NCI-H2107 (cell line): ENCODE data around the gene SLC16A5.
"Not testable (repeated sequence)": the region's sequence is repeated elsewhere in the genome, so short reads cannot be mapped to it uniquely, and the experiment has no call there.

Experiments
- DNase-seq: peaks from one replicate; lab custom pipeline; 2025; lab: John Stamatoyannopoulos, UW

SLC16A5 gene

GRCh38 chr17:75110234-75110937 lies 22.6 kb downstream of the SLC16A5 start:
- DNase-seq = no peak

DNA sequence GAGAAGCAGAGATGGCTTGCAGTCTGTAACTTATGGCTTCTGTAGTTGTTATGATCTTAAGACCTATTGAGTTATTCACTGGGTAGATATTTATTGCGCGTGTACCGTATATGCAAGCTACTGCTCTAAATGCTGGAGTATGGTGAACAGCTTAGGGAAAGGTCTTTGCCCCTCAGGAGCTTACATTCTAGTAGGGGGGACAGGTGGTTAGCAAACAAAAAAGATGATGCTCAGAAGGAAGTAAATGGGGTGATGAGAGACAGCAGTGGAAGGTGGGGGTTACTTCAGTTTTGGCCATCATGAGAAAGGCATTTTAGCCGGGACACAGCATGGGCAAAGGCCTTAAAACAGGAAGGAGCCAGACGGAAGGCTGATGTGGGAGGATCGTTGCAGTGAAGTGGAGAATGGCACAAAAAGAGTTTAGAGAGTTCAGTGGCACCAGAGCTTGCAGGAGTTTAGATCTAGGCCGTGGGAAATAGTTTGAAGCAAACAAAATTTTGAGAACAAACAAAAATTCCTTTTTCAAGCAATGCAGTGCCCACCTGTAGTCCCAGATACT lies 24.1 kb downstream of the SLC16A5 start:
- no peak for DNase-seq

GRCh38 chr17:75113798-75114551 lies 26.2 kb downstream of the SLC16A5 start:
- peak; percentile 78 for DNase-seq

DNA sequence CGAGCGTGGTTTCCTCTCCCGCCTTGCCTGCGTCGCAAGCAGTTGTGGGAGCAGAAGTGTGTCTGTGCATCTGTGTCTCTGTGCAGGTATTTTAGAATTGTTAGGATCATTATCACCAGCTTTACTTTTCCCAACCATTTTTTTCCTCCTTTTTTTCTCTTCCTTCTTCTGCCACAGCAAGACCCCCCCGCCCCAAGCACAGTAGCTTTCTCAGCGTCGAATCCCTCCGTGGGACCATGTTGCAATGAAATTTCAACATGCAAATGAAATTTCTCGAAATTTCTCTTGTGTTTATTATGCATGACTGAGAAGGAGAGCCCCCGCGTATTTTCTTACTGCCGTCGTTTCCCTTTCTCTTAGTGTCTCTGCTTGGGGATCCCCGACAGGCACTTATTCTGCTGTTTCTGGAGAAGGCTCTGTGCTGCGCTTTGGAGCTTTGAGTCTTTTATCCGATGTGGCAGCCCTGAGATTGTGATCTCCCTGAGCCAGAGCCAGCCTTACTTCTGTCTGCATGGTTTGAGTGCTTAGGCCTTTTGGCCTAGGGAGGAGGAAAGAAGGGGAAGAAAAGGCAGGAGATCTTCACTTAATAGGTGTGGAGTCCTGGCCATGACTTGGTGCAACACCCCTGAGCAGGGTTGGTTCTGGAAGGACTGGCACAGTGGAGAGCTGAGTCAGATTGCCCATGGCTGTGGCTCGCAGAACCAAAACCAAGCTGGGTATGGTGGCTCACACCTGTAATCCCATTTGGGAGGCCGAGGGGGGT lies 27.0 kb downstream of the SLC16A5 start:
- DNase-seq = no peak

- DNase-seq = no peak
These were observed 27.8 kb downstream of the SLC16A5 start for GRCh38 chr17:75115555-75115954.

DNA sequence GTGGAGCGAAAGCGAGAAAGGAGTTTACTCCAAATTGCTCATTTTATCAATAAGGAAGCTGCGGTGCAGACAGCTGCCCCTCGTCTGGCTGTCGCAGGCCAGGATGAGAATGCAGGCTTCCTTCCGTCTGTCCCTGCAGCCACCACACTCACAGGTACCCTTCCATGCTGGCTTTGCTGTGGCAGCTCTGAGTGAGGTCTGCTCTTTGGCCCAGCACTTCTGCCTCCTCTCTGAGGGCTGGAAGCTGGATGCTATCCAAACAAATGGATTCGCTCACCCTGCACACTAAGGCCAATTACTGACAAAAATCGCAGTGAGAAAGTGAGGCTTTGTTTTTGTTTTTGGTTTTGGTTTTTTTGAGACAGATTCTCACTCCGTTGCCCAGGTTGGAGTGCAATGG lies 29.0 kb downstream of the SLC16A5 start:
- no peak for DNase-seq

GRCh38 chr17:75118307-75118706 lies 30.6 kb downstream of the SLC16A5 start:
- no peak for DNase-seq

DNA sequence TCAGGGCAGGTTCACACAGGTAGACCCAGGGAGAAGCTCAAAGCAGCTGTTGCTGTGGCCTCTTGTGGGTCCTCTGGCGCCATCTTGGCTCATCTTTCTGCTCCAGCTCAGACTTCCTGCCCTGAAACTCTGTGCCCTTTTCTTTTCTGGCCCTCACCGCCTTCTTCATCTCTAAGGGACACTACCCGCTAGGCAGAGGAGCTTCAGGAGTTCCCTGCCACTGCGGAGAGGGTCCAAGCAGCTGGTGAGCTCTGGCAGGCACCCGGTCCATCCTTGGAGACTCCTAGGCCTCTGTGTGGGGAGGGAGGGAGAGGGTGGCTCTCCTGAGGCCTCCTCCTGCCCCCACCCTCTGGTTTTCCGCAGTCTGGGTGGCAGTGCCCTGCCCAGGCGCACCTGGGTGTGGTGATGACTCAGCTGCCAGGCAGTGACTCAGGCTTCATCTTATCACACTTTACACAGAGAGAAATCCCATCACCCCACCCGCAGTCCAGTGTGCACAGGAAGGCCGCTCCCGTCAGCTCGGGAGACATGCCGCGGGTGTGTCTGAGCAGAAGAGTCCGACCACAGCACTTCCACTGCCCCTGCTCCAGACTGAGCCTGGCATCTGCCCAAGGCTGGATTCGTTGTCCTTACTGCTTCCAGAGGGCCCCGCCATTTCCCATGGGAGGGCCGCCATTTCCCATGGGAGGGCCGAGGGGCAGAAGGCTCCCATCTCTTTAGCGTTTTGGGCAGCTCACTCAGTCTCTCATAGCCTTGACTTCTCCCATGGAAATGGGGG lies 36.5 kb downstream of the SLC16A5 start:
- peak; percentile 47 for DNase-seq

GRCh38 chr17:75124819-75125162 lies 37.0 kb downstream of the SLC16A5 start:
- no peak for DNase-seq

DNA sequence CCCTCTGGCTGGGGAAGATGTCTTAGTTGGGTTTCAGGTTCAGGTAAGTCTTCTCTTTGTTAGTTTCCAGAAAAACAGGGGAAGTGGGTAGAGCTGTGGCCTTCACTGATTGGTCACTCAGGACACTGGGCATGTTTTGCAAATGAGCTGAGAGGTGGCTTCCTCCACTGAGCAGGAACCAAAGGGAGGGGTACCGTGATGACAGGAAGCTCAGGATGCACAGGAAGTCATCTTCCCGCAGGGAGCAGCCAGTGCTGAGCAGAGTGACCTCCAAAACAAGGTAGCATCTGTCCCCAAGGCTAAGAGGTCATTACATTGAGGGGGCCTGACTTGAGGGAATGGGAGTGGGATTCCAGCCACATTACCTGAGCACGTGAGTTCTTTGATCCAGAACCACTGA lies 38.2 kb downstream of the SLC16A5 start:
- no peak for DNase-seq

- DNase-seq = no peak
These were observed 39.2 kb downstream of the SLC16A5 start for GRCh38 chr17:75126954-75127353.

DNA sequence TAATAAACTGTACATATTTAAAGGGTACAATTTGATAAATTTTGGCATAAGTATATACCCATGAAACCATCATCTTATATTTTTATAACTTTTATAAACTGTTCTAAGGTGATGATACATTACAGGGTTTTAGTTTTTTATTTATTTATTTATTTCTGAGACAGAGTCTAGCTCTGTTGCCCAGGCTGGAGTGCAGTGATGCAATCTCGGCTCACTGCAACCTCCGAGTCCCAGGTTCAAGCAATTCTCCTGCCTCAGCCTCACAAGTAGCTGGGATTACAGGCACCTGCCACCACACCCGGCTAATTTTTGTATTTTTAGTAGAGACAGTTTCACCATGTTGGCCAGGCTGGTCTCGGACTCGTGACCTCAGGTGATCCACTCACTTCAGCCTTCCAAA lies 40.2 kb downstream of the SLC16A5 start:
- not testable (repeated sequence) for DNase-seq

GRCh38 chr17:75128694-75129505 lies 41.1 kb downstream of the SLC16A5 start:
- no peak for DNase-seq

DNA sequence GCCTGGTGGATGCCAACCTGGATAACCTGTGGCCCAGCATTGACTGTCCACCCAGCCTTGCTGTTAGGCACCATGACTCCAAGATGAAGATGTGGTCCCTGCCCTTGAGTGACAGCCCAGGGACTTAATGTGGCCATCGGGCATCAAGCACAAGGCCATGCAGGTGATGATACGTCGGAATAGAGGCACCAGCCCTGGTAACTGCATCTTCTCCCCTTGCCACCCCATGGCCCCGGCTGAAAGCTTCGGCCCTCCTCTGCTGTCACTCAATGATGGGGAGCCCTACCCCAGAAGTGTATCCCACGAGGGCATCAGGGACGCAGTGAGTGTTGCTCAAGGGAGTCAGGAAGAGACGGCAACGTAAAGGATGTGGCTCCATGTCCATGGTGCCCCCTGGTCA lies 41.8 kb downstream of the SLC16A5 start:
- DNase-seq = no peak

GRCh38 chr17:75130059-75130631 lies 42.4 kb downstream of the SLC16A5 start:
- DNase-seq = no peak

DNA sequence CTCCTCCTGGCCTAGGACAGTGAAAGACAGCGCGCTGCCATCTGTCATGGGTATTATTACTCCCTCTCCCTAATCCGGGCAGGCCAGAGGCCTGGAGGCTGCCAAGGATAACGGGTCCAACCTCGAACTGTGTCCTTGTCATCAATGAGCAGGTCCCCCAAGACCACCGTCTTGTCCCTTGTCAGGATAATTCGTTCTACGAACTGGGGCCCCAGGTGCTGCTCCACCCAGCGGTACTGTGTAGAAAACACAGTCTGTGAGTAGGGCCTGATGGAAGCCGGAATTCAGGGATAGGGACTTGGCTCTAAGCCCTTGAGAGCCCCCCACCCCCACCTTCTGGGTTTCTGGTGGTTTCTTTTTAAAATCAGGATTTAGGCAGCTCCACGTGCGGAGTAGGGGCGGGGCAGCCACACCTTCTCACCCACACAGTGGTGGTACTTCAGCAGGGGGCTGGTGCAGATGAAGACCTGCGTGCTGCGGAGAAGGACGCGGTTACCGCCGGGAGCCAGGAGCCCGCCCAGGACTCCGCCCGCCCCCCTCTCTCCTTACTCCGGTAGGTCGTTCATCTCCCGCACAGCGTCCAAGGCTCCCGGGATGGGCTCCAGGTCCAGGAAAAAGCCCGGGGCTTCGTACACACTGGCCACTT lies 43.0 kb downstream of the SLC16A5 start:
- DNase-seq = peak; percentile 21

DNA sequence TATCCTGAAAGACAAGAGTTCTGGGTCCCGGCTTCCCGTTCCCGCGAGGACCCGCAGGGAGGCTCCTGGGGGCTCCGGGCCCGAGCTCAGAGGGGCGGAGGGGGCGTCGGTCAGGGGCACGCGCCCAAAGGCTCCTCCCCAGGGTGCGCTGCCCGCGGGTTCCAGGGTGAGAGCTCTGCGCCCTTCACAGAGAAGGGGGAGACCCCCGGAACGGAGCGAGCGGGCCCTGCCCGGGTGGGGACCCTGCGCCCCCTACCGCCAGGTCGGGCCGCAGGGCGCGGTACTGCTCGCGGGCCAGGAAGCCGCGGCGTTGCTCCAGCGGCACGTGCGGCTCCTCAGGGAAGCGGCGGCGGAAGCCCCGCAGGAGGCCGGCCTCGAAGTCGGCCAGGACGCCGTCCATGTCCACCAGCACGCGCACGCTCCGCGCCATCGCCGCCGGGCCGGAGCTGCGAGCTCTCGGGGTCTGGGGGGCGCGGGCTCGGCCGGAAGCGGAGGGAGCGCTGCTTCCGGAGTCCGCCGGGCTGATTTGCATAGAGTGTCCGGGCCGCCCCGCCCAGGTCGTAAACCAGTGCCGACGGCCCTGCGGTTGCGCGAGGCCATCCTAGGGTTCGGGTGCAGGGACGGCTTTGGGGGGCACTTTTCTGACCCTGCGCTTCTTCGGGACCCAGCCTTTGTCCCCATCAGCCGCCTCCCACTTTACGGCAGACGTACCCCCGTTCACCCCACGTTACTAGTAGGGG lies 43.7 kb downstream of the SLC16A5 start, which contains the start of gene NT5C:
Gene NT5C, minus strand, starts transcription at position 465 of the 740 bp plus-strand sequence. Its CDS starts 35 bp downstream, at position 430.
- peak; percentile 20 for DNase-seq

- not testable (repeated sequence) for DNase-seq
These were observed 44.6 kb downstream of the SLC16A5 start for GRCh38 chr17:75132018-75133000.
